Mucosa of gallbladder (tissue), 1 donor: ENCODE data around the gene XRCC4. TPM values are rescaled to one million over a fixed set of nuclear protein-coding genes. Genes with fewer than 3 reads are reported as not detected.

Experiments
- DNase-seq: peaks from one replicate; pipeline ENCODE4 v3.0.0-alpha.2; 2020; ENCODE audit warnings: low spot score
- total RNA-seq: library from RNA; stranded (reverse); gene quantifications from one replicate; pipeline ENCODE4 v1.2.1, GENCODE V29; 2021
- donor health status: DM: no; HTN: no; CAD: no.

Gene XRCC4
- total RNA-seq, 1 donor from 2014 or later: 7.6 TPM

DNA sequence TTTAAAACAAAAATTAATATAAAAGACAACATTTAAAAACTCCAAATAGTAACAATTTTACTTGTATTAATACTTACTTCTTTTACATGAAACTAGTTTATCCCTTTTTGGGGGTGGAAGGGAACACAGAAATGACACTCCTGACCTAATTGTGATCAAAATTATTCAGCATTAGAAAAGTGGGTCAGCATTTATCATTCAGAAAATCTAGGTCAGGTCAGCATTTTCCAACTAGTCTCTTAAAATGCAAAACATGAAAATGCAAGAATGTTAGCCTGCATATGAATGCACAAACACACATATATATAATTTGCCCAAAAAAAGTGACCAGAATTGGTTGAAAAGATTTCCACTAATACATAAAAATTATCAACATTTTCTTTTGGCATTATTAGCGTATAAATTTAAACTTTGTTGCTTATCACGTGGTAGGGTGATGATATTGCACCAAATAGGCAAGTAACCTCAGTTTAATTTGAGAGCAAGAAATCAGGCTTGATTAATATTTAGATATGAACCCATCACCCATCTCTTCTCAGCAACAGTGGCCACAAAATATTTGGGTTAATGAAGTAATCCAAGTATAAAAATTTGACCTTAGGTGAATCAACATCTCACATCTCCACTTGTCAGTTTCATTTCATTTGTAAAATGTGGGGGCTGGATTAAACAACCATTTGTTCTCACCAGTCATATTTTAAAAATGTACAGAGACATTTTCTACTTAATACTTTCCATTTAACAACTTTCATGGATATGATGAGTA lies 5.9 kb upstream of the XRCC4 start:
- no peak for DNase-seq

DNA sequence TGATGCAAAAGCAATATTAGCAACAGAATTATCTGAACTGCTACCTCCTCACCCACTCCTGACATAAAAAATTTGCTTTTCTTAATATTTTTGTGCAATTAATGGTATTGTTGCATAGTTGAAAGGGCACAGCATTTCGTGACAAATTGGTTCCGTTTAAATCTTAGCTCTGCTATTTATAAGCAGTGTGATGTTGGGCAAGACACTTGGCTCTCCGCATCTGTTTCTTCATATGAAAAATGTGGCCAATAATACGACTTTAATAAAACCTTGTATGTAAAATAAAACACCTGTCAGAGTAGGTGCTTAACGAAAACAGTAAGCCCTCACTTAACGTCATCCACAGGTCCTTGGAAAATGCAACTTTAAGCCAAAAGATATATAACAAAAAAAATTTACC lies 4.4 kb upstream of the XRCC4 start:
- DNase-seq: no peak

DNA sequence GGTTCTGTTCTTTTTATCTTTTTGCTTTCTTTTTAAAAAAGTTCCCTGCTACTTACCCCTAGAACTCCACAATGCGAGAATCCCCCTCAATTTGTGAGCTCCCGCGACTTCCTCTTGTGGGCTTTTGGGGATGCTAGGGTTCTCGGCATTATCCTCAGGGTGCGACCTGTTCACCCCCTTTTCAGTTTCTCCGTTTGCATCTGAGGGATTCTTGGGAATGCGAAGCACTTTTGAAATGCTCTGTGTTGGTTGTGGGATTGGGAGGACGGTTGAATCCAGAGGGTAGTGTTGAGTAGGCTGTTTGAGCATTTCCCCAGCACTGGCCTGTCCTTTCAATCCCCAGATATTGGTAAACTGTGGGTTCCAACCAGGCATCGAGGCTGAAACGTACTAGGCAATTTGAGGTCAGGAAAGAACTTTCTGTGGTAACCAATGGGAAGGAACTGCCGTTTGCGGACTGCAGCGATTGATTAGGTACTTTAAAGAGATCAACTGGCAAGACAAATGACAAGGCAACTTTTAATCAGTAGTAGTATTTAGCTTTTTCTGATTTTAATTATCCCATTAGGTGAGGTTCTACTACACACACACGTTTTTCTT lies 415 bp downstream of the XRCC4 start:
- DNase-seq: no peak

DNA sequence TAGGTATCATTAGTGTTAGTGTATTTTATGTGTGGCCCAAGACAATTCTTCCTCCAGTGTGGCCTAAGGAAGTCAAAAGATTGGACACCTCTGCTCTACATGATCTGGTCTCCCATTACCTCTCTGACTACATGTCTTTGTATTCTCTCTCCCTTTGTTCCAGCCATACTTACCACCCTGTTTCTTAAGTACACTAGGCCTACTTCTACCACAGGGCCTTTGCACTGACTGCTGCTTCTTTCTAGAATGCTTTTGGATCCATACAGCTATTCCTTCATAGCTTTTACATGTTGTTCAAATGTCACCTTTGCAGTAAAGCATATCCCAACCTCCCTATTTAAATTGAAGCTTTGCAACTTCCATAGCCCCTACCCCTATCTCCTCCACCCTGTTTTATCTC lies 5.4 kb downstream of the XRCC4 start:
- no peak for DNase-seq

DNA sequence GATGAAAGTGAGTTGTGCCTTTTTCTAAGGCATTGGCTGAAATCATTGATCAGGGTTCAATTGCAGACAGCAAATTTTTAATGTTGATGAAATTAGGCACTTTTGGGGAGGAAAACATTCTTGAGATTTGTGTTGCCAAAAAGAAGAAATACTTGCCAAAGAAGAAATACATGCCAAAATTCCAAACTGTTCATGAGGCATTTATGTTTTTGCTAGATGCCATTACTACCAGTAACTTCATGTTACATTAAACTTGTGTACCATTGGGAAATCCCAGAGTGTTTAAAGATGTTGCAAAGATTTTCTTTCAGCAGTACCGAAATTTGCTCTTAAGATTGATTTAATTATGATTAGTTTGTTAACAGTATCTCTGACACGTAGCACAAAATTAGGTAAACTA lies 7.0 kb downstream of the XRCC4 start:
- DNase-seq: no peak

DNA sequence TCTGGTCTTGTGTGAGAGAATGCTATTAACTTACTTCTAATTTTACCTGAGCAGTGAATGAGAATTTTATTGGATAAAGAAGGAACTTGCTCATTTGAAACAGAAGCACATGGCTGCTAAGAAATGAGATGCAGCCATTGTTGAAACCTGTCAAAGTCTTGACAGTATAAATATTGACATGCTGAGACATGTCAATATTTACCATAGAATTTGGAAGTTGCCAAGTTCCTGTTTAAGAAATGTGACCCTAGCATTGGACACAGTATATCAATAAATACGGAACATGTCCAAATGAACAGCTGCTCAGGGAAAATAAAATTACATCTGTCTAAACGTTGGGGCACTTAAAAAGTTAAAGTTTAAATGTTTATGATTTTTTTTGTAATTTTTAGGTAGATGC lies 7.8 kb downstream of the XRCC4 start:
- DNase-seq: no peak

DNA sequence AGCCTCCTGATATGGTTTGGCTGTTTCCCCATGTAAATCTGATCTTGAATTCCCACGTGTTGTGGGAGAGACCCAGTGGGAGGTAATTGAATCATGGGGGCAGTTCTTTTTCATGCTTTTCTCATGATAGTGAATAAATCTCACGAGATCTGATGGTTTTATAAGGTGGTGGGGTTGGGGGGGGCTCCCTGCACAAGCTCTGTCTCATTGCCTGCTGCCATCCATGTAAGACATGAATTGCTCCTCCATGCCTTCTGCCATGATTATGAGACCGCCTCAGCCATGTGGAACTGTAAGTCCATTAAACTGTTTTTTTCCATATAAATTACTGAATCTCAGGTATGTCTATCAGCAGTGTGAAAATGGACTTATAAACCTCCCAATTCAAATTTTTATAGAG lies 12.8 kb downstream of the XRCC4 start:
- no peak for DNase-seq

DNA sequence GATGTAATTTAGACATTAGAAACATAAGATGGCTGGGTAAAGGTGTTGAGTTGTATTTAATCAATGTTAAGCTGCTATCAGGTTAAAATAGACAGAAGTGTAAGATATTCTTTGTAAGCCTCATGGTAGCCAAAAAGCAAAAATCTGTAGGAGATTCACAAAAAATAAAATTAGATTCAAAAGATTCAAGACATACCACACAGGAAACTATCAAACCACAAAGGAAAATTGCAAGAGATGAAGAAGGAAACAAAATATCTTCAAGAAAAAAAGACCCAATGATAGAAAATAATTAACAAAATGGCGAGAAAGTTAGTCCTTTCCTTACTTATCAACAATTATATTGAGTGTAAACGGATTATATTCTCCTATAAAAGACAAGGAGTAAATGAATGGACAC lies 15.3 kb downstream of the XRCC4 start:
- DNase-seq: no peak

DNA sequence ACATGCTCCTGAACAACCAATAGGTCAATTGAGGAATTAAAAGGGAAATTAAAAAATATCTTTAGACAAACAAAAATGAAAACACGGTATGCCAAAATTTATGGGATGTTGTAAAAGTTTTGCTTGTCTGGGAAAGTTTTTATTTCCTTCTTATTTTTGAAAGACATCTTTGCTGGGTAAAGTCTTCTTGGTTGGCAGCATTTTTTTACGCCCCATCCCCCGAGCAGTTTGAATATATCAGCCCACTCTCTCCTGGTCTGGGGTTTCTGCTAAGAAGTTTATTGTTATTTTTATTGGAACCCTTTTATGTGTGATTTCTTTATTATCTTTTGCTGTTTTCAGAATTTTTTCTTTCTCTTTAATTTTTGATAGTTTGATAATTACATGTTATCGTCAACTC lies 16.3 kb downstream of the XRCC4 start:
- DNase-seq: no peak

DNA sequence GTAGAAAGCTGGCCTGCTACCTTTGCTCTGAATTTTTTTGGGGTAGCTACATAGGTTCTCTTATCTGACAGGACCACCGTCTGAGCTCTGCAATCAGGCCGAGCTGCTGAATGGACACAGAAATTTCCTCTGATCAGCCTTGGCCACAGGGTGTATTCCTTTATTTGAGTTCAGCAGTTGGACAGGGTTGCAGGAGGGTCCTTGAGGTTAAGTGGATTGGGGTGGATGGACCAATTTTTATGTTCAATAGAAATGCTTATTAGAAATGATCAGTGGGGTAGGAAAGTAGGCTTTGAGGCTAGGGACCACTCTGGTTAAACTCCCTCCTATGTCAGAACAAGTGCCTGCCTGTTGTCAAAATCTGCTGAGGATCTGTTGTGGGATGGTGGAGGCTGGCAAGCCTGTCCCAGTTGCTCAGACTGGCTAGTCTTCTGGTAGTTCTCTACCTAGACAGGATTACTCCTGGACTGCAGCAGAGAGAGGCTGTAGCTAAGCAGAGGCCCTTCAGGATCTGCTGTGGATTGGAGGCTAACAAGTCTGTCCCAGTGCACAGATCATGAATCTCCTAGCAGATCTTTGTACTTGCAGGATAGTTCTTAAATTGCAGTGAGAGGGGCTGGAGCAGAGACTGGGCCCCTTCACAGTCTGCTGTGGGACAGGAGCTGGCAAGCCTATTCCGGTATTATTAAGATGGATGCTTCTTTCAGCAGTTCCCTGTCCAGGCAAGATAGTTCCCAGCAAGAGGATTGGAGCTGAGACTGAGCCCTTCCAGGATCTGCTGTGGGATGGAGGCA lies 18.0 kb downstream of the XRCC4 start:
- DNase-seq: no peak

DNA sequence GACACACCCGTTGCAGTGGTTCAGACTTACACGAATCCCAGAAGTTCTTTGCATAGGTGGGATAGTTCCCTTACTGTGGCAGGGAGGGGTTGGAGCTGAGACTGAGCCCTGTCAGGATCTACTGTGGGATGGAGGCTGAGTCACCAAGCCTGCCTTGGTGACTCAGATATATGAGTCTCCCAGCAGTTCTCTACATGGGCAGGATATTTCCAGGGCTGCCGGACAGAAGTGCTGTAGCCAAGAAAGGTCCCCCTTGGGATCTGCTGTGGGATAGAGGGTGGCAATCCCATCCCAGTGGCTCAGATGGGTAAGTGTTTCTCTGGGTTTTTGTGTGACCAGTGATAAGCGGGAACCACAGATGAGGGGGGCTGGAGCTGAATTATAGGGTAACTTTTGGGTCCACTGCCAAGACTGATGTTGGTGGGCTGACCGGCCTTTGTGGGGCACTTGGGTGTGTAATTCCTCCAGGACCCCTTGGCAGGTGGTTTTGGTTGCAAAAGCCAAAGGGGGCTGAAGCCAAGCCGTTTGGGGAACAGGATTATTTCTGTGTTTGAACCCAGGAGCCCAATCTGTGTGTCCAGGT lies 18.7 kb downstream of the XRCC4 start:
- no peak for DNase-seq

DNA sequence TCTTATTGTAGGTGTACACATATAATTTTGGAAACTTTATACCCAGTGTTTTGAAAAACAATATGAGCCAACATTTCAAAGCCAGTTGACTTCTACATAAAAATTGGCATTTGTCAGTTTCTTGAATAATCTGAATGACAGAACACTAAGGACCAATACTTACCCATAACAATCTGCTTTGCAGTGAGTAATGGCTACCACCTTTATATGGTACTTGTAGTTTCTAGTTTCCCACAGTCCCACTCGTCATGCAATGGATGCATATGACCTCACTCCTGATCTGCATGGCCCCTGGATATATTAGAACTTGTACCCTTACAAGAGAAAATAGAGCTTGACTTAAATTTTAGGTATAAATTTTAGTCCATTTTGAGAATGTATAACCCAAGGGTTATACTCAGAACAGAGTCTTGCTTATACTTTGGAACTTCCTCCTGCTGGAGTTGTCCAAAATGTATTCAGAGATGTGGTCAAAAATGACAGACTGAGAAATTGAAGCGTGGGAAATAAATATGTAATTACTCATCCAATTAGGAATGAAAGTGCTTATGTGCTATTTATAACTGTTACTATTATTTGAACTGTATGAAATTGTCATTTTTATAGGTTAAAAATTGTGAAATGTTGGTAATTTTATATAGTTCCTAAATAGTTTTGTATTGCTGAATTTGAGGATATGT lies 19.5 kb downstream of the XRCC4 start:
- no peak for DNase-seq

DNA sequence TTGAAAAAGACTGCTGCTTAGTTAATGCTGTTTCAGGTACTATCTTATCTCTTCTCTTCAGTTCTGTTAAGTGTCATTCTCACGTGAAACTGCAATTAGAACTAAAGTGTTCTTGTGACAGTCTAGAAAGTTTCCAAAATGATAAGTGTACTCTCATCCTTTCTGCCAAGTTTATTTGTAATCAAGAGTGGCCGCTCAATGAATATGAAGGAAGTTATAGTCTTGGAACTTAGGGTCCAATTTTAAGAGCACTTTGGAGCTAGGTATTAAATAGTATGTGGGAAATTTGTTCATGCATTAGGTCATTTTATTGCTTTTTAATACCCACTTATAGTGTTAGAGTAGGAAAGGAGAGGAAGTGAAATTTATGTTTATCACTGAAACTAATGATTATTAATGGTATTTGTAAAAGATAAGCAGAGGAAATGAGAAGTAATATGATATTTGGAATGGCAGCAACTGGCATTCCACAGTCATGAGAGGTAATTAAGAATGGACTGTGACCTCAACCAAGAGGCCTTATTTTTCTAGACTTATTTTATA lies 20.4 kb downstream of the XRCC4 start:
- no peak for DNase-seq

DNA sequence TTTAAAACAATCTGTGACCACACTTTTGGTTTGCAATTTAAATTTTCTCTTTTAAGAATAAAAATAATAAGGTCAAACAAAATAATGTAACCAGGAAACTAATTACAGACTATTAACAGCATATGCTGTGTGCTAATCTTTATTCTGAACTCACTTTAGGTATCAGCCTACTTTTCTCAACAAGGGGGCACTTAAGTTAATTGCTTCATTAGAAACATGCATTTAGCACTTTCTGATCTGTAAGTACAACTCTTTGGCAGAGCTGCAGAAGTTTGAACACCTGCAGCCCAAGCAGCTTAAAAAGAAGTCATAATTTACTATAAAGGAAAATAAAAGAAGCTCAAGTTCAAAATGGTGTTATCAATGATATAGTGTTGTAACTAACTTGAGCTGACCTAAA lies 21.7 kb downstream of the XRCC4 start:
- no peak for DNase-seq

DNA sequence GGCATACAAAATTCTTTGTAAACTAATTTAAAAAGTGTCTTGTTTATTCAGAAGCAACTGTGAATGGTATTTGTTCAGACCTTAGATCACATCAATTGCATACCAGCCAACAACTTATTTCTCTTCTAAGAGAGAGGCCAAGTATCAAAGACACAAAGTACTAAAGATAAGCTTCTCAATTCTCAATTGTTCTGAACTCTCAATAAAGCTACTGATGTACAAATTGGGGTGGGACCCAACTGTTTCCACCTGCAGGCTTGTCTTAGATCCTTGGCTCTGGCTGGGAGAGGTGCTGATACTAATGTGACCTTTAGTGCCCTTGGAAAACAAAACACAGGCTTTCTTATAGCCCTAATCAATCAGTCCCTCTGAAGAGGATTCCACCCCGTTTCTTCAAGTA lies 22.1 kb downstream of the XRCC4 start:
- no peak for DNase-seq

DNA sequence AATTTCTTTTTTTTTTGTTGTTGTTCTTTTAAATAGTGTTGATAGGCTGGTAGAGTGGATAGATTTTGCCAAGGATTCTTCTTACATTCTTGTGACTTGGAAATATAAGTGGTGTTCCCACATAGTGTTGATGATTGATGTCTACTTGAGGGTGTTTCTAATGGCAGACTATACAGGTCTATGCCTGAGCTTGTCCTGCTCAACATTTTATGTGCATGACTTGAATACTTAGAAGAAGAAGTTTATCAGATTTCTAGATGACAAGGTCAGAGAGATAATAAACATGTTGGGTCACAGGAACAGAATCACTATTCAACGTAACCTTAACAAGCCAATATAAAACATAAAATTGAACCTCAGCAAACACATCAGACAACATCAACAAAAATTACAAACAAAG lies 24.2 kb downstream of the XRCC4 start:
- no peak for DNase-seq

DNA sequence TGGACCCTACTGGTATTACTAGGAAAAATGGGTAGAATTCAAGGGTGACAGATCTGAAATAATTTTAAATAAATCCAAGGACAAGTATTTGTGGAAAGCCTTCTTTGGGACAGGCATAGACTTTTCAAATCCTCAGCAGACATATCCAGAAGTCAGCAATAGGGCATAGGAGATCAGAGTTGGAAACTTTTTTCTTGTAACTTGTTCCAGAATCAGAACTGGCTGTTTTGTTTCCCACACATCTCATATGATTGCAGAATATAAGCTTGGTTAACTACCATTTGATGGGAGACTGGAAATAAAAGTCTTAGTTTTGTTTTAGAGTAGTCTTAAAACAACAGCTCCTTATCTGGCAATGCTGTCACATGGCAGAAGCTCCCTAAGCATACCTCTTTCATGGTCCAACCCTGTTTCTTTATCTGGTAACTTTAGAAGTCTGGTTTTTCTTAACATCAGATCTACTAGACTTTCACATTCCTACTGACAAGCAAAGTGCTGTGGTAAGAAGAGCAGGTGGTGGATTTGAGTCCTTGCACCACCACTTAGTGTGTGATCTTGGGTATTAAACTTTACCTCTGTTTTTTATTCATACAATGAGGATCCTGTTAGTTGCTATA lies 25.1 kb downstream of the XRCC4 start:
- no peak for DNase-seq

DNA sequence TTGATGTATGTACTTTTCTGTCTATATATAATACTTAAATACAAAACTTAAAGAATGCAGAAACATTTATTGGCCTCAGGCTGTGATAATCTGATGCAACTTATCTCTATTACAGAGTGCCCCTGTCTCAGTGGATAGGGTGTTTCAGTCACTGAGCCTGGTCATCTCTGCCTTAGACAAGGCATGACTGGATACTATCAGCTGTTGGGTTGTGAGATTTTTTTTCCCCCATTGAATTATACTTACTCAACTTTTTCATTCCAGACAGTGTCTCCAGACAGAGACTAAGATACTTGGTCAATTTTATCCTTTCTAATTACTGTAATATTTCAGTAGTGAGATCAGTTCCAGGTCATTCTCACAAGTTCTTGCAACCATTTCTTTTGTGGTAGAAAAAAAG lies 26.7 kb downstream of the XRCC4 start:
- DNase-seq: no peak

DNA sequence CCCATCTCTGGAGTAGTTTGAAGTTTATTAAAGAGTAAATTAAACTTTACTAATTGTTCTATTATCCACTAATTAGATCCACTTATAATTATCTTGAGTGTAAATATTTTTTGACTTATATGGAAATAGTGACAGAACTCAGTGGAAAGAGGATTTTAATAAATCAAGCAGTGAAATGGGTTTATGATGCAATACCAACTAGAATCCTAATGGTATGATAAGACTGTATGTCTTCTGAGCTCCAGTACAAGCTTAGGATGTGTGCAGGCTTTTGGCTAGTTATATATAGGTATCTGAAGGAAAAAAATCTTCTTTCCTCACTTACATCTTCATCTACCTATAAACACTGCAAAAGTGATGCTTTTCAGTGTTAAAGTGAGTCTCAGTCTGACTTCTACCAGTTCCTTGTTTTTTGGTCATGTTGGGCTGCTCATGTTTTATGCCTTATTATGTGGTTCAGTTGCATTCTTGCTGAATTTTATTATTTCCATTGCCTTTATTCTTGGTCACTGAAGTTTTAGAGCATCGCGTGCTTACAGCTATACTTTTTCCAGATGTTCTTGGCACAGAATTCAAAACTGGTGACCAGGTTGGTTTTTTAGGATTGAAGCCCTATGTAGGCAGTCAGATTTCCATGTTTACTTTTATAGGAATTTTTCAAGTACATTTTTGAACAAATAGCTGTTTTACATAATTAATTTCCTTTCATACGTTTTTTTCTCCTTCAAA lies 30.5 kb downstream of the XRCC4 start:
- no peak for DNase-seq

DNA sequence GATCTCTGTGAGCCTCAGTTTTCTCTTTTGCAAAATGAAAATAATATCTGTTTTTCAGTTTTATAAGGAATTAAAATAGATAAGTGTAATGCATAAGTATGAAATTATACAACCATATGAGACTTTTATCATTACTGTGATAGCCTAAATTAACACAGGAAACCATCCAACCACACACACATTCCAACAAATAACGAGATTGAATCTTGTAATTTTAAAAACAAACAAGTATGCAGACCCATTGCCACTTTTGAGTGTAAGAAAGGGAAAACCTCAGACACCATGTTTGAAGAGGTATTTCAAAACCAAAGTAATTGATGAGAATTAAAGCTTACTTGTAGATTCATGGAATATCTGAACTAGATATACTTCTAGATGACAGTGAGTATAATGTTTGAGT lies 32.0 kb downstream of the XRCC4 start:
- no peak for DNase-seq

DNA sequence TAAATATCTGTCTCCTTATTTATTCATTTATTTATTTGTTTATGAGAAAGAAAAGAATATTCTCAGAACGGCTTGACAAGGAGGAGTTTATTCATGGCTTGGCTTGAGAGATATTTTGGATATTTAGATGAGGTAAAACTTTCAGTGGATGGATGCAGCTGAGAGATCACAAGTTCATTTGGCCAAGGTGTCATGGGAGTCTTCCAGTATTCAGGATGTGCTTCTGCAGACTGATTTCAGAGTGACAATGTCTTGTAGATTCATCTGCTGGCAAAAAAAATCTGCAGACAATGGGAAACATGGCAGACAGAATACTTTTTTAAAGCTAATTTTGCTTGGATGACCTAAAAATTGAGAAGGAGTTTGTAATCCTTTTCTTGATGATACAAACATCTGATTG lies 38.5 kb downstream of the XRCC4 start:
- DNase-seq: no peak
